B cell (primary cell): ENCODE measurements around the gene CDKAL1.

Source experiments
- EZH2 ChIP-seq: IDR thresholded peaks from 2 replicates; pipeline ENCODE4 v1.6.1; 2012; ENCODE audit warnings: borderline replicate concordance, low read depth, mild to moderate bottlenecking, moderate library complexity, low read length; ENCODE audit not compliant: insufficient read depth, poor library complexity, severe bottlenecking
- TF ChIP-seq, protein P1 (sequence below): fragments of 200-600 bp; IDR thresholded peaks from one replicate; pipeline ENCODE4 v1.8.0; 2022; ENCODE audit warnings: antibody characterized with exemption, mild to moderate bottlenecking

DNA sequence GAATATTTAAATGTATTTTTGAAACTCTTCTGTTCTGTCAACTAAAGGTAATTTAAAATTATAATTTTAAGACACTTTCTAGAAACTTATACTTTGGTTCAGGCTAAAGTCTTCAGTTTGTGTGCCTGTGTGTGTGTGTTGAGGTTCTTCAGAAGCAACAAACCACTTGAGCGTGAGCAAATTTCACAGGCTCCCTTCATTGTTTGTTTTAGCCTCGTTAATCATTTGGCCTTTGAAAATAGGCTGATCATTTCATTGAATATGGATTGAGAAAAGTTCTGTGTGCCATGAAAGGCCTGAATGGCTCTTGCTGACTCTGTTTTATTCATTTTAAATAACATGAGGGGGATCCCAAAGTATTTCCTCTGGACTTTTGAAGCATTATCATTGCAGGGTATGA is 420.1 kb downstream of the CDKAL1 start:
- TF ChIP-seq, protein P1, sequence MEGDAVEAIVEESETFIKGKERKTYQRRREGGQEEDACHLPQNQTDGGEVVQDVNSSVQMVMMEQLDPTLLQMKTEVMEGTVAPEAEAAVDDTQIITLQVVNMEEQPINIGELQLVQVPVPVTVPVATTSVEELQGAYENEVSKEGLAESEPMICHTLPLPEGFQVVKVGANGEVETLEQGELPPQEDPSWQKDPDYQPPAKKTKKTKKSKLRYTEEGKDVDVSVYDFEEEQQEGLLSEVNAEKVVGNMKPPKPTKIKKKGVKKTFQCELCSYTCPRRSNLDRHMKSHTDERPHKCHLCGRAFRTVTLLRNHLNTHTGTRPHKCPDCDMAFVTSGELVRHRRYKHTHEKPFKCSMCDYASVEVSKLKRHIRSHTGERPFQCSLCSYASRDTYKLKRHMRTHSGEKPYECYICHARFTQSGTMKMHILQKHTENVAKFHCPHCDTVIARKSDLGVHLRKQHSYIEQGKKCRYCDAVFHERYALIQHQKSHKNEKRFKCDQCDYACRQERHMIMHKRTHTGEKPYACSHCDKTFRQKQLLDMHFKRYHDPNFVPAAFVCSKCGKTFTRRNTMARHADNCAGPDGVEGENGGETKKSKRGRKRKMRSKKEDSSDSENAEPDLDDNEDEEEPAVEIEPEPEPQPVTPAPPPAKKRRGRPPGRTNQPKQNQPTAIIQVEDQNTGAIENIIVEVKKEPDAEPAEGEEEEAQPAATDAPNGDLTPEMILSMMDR, result no peak
- no peak for TF ChIP-seq EZH2
